NCI-H2107 (cell line): ENCODE results near the gene ACTN4.

Experiments used
- DNase-seq: peaks from one replicate; lab custom pipeline; 2025; lab: John Stamatoyannopoulos, UW

Gene ACTN4

DNA sequence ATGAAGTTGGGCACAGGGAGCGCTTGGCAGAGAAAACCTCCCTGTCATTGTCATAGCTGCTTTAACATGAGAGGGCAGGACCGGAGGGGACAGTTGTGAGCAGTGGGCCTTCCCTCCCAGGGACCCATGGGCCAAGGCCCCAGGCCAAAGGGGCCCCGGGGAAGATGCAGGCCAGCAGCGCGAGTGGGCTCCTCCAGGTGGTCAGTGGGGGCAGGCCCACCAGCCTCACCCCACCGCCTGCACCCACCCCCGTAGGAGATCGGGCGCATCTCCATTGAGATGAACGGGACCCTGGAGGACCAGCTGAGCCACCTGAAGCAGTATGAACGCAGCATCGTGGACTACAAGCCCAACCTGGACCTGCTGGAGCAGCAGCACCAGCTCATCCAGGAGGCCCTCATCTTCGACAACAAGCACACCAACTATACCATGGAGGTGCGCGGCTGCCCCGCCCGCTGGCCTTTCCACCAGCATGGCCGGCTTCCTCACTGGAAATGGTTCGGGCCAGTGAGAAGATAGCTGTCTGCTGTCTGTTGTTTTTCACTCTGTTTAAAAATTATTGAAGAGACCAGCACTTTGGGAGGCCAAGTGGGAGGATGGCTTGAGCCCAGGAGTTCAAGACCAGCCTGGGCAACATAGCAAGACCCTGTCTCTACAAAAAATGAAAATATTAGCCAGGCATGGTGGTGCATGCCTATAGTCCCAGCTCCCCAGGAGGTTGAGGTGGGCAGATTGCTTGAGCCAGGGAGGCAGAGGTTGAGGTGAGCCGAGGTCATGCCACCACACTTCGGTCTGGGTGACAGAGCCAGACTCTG, 78.2 kb downstream of the ACTN4 start:
- no peak for DNase-seq

DNA sequence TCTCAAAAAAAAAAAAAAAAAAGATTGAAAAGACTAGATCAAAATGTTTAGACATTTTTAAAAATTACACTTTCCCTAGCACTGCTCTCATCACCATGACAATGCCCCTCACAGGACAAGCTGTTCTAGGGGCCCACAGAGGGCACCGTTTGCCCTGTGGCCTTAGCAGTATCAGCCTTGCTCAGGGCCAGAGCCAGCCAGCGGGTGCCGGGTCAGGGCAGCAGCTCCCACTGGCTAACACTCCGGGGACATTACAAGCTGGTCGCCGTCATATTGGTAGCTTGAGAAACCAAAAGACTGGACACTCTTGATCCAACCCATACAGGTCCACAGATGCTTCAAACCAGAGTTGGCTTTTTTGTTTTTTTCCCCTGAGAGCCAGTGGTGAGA, 78.8 kb downstream of the ACTN4 start:
- DNase-seq, result no peak

- no peak for DNase-seq
These were observed 79.4 kb downstream of the ACTN4 start for GRCh38 chr19:38726761-38727301.

DNA sequence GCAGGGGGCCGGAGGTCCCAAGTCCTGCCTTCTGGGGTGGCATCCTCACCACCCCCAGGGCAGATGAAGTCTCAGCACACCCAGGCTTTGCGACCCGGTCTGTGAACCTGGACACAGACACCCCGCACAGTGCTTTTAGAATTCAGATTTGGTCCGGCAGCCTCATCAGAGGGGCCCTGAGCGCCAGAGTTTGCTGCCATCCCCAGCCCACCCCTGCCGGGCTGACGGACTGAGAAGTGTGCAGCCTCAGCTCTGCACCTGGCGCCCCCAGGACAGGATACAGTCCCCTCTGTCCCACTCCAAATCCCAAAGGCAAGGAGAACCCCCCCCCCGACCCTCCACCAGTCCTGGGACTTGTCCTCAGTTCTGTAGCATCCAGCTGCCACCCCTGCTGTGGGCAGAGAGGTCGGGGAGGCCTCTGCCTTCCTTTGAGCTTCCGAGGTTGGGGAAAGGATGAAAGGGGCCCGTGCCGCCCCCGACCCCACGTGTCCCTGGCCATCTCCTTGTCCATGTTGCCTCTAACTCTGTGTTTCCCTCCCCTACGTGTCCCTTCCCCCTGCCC, 79.9 kb downstream of the ACTN4 start:
- no peak for DNase-seq

DNA sequence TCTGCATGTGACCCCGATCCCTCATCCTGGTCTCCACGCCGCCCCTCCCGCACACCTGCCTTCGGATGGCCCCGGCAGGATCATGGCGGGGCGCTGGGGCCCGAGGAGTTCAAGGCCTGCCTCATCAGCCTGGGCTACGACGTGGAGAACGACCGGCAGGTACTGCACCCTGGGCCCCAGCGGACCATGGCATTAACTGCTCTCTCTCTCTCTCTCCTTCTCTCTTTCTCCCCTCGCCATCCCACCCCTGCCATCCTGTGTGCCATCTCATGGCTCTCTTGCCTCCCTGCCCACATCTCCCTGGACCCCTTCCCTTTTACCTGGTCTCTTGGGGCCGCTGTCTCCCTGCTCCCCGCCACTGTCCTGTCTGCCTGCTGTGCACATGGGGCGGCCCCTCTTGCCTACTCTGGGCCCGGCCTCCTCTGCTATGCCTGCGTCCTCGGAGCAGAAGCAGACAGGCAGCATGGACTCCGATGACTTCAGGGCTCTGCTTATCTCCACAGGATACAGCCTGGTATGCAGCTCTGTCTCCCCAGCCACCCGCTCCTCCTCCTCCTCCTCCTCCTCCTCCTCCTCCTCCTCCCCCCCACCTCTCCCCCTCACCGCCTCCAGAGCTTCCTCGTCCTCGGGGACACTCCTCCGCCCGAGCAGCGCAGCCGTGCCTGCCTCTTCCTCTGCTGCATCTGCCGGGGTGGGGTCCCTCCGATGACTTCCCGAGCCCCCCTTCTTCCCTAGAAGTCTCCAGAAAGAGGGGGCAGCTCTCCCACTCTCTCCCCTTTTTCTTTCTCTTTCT, 80.6 kb downstream of the ACTN4 start:
- no peak for DNase-seq

DNA sequence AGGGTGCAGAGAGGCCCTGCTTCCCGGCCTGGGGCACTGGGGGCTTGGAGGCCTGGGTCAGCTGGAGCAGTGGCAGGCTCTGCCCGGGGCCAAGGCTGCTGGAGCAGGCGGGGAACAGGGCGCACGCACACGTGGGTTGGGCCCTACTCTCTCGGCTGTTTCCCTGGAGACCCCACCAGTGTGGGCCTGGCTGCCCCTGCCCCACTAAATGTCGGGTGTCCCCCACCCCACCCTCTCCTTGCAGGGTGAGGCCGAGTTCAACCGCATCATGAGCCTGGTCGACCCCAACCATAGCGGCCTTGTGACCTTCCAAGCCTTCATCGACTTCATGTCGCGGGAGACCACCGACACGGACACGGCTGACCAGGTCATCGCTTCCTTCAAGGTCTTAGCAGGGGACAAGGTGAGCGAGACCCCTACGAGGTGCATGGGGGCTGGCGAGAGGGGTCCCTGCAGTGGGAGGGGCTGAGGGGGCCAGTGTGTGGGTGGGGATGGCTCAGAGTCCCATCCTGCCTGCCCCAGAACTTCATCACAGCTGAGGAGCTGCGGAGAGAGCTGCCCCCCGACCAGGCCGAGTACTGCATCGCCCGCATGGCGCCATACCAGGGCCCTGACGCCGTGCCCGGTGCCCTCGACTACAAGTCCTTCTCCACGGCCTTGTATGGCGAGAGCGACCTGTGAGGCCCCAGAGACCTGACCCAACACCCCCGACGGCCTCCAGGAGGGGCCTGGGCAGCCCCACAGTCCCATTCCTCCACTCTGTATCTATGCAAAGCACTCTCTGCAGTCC, 81.5 kb downstream of the ACTN4 start:
- DNase-seq, result no peak

- DNase-seq, result no peak
These were observed 82.4 kb downstream of the ACTN4 start for GRCh38 chr19:38729653-38730469.

GRCh38 chr19:38730470-38730730, 83.0 kb downstream of the ACTN4 start:
- no peak for DNase-seq

GRCh38 chr19:38730731-38731589, 83.5 kb downstream of the ACTN4 start:
- no peak for DNase-seq

DNA sequence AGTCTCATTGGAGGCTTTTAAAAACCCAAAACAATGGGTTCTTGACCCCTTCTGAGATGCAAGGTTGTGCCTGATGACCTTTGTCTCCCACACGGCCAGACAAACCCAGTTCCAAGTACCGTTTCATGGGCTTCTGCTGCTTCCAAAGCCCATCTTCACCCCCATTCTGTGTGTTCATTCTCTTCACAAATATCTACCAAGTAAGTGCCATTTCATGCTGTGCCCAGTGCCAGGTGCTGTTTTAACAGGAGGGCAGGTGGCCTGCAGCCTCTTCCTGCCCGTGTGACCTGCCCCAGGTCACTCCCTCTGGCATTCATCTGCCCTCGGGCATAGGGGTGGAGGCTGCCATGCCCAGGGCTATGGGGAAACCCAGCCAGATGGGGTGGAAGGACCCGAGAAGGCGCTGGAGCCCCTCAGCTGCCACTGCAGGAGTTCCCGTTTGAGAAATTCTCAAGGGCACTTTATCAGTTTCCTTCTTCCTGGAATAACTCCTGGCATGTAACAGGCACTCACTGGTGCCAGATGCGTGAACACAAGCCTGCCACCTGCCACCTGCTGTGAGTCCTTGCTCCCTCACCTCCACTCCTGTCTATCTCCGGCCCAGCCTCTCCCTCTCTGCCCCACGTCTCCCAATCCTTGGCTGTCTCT, 84.3 kb downstream of the ACTN4 start:
- DNase-seq, result no peak

GRCh38 chr19:38733241-38733492, 85.7 kb downstream of the ACTN4 start:
- DNase-seq, result no peak

GRCh38 chr19:38733493-38734175, 86.2 kb downstream of the ACTN4 start:
- no peak for DNase-seq

DNA sequence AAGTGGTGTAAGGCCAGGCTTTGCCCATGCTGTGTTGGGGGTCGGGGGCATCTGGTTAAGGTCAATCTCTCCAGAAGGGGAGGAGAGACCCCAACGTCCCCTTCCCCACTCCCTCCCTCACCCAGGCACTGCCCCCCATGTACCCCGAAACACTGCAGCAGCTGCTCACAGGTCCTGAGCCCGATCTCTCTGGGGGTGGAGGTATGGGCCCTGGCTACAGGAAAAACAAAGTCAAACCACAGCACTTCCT, 86.7 kb downstream of the ACTN4 start:
- DNase-seq, result no peak

- DNase-seq, result no peak
These were observed 87.2 kb downstream of the ACTN4 start for GRCh38 chr19:38734426-38735256.

DNA sequence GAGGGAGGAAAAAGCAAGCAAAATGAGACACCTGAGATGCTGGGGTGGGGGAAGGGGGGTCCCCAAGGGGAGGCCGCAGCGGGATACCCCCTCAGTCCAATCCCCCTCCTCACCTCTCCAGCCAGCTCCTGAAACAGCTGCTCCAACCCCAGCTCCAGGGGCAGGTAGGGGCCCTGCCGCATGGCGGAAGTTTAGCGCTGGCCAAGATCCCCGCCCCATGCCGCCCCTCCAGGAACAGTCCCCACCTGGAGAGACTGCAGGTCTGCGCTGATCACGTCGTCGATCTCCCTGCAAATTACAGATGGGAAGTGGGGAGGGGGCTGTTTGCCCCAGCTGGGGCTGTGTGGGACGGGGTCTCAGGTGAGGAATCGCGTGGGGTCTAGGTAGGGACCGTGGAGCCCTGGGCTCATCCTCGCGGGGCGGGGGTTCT, 87.8 kb downstream of the ACTN4 start:
- no peak for DNase-seq

- no peak for DNase-seq
These were observed 88.6 kb downstream of the ACTN4 start for GRCh38 chr19:38736036-38736412.

GRCh38 chr19:38736413-38737280, 89.2 kb downstream of the ACTN4 start:
- no peak for DNase-seq

DNA sequence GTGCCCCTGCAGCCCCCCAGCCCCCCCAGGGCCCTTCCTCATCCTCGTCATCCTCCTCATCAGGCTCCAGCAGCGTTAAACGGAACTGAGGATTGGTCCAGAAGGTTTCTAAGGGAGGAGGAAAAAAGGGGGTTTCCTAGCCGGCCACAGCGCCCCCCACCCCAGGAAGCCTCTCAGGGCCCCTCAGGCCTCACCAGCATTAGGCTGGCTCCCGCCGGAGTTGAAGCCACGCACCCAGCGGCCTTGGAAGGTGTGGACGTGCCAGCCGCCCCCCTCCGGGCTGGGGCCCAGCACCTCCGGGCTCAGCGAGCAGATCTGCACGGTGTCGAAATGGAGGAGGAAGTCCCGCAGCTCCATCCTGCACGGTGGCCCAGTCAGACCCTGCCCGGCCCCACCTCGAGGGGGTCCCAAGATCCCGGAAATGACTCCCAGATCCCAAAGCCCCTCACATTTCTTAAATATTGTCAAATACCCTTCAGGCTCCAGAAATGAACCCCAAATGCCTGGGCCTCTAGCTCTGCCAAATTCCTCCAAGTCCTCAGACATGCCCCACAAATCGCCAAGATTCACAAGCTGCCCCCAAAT, 89.9 kb downstream of the ACTN4 start:
- DNase-seq, result no peak
